Stomach (tissue), 4 donors: Measurements from ENCODE around the gene CNTN5.

Experiments
- EP300 ChIP-seq: sonication (generic); formaldehyde crosslinking; IDR thresholded peaks from one replicate; pipeline ENCODE4 v1.6.1; 2017; ENCODE audit warnings: antibody characterized with exemption
- POLR2A ChIP-seq, 4 donors: fragments of 450-650 bp; IDR thresholded peaks; one replicate each; pipeline ENCODE4 v1.6.1; 2016; ENCODE audit warnings: antibody characterized with exemption in 4 of 4, control low read depth in 2 of 4, mild to moderate bottlenecking in 1 of 4, moderate library complexity in 1 of 4
- POLR2AphosphoS5 ChIP-seq, 3 donors: sonication (generic); formaldehyde crosslinking; IDR thresholded peaks; one replicate each; pipeline ENCODE4 v1.6.1; 2016; ENCODE audit warnings: antibody characterized with exemption in 3 of 3
- TF ChIP-seq, protein P1 (sequence below), 7 experiments: fragments of 450-650 bp in 4 of 7; fragments of 200-600 bp in 3 of 7; sonication (generic) in 3 of 7; IDR thresholded peaks; one replicate each; pipeline ENCODE4 v1.5.1; 2016 to 2019; ENCODE audit warnings: antibody characterized with exemption in 7 of 7, control low read depth in 2 of 7, mild to moderate bottlenecking in 1 of 7

DNA sequence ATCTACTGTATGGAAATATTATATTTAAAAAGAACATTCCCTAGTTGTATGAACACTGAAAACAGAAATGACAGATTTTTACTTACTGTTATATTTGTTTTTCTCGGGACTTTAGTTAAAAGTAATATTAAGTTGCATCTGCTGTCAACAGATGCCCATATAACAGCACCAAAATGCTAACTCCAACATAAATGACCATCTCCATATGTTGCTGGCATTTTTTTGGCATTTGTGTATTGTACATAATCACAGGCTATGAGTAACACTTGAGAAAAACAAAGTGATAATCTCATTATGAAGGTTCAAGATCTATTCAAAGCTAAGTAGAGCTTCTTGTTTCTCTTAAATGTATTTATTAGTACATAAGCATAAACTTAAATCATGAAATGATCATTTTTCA, 172.0 kb downstream of the CNTN5 start:
- TF ChIP-seq, protein P1, sequence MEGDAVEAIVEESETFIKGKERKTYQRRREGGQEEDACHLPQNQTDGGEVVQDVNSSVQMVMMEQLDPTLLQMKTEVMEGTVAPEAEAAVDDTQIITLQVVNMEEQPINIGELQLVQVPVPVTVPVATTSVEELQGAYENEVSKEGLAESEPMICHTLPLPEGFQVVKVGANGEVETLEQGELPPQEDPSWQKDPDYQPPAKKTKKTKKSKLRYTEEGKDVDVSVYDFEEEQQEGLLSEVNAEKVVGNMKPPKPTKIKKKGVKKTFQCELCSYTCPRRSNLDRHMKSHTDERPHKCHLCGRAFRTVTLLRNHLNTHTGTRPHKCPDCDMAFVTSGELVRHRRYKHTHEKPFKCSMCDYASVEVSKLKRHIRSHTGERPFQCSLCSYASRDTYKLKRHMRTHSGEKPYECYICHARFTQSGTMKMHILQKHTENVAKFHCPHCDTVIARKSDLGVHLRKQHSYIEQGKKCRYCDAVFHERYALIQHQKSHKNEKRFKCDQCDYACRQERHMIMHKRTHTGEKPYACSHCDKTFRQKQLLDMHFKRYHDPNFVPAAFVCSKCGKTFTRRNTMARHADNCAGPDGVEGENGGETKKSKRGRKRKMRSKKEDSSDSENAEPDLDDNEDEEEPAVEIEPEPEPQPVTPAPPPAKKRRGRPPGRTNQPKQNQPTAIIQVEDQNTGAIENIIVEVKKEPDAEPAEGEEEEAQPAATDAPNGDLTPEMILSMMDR (IDR thresholded peaks at IDR 0.05) = no peak
- TF ChIP-seq POLR2A (IDR thresholded peaks at IDR 0.05) (no peak), POLR2AphosphoS5 (IDR thresholded peaks at IDR 0.05) (no peak), EP300 (no peak)
